ENCODE measurements around the gene NLK.
"Not testable (repeated sequence)": the region's sequence is repeated elsewhere in the genome, so short reads cannot be mapped to it uniquely, and the experiment has no call there.

Gene NLK

DNA sequence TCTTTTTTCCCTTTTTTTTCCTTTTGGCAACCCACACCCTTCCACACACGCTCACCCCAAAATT, at the start of gene NLK:
TSS of gene NLK (plus strand) at position 21 of the 64 bp plus-strand sequence. CDS start 197 bp downstream, outside the sequence.
- FAIRE-seq: no peak

DNA sequence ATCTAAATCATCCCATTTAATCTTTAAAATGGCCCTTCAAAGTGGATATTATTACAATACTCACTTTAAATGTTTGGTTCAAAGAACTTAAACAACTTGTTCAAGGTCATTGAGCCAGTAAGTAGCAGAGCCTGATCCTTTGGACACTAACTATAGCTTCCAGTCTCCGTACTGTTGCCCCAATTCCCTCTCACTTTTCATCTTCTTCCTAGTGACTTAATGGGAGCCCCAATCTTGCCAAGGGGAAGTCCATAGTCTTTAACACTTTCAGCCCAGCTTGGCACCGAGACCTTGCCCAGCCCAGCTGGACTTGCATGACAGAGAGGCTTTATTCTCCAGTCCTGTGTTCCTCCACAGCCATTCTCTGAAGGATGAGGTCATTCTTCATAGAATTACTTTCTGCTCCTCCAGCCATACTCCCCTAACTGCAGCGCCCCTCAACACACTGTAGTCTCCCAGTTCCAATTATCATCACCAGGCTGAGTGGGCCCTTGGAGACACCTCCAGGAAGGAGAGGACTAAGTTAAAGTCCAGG, 49.2 kb upstream of the NLK start:
- FAIRE-seq: no peak

DNA sequence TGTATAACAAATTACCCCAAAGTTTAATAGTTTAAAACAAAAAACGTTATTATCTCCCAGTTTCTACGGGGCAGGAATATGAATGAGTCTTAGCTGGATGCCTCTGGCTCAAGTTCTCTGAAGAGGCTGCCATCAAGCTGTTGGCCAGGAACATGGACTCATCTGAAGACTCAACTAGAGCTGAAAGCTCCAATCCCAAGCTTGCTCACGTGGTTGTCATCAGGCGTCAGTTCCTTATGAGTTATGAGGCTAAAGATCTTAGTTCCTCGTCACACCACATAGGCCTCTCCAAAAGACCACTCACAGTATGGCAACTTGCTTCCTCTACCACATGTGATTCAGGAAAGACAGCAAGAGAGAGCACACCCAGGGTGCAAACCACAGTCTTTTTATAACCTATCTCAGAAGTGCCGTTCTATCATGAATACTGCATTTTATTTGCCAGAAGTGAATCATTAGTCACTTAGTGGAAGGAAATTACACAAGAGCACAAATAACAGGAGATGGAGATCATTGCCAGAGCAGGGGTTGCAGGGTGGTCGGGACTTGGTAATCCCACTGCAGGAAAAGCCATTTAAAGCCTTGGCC, 48.7 kb upstream of the NLK start:
- no peak for FAIRE-seq

DNA sequence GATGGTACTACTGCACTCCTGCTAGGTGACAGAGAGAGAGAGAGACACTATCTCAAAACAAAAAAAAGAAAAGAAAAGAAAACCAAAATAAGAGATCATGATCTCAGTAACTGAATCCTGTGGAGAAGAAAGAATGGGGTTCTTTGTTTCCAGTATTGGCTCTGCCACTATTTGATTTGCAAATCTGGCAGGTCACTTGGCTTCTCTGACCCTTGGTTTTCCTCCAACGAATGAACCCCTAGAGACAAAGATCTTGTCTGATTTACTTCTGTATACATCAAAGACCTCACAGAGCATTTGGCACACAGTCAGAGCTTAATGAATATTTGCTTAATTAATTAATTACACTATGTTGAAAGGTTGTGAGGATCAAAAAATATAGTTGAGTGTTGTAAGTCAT, 47.9 kb upstream of the NLK start:
- no peak for FAIRE-seq

DNA sequence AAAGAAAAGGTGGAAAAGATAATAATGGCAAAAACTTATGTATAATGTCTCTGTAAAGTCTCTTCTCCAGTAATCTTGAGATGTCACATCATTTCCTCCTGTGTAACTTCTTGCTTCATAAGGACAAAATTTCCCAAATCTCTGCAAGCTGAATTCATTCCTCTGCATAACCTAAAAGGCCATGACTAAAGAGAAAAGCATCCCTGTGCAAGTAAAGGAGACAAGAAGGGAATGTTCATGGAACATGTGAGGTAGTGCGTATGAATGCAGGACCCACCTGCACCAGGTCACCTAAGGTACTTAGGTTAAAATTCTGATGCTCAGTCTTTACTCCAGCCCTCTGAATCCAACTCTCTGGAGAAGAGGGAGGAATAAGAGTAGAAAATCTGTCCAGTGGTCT, 46.9 kb upstream of the NLK start:
- FAIRE-seq: no peak

DNA sequence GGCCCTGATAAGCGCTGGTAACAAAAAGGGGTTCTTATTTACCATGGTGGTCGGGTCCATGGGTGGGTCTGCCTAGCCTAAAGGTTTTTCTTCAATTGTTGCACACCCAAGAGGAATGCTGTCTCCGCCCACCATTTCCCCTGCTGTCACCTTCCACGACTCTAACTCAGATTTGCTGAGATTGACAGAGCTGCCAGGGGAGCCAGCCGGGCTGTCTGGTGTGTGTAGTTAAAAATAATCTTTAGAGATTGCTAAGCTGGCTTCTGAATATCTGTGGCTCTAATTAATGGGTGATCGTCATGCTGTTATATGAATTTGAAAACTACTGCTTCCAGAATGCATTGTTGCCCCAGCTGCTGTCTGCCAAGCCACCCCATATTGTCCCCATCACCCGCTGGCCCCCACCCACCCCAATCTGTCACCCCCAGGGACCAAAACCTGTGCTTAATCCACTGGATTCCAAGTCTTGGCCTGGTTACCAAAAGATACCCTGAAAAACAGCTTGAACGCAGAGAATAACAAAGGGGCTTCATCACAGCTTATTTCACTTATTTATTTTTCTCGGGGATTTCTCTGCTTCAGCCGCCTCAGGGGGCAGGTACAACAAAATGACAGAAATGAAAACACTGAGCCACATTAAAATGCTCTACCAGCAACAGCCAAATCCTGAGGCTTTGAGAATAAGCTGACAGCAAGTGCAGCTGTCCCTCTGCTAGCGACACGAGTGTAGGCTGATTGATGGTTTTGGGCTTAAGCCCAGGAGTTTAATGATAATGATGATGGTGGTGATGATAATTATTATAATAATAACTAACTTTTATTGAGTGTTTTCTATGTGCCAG, 46.1 kb upstream of the NLK start:
- no peak for FAIRE-seq

DNA sequence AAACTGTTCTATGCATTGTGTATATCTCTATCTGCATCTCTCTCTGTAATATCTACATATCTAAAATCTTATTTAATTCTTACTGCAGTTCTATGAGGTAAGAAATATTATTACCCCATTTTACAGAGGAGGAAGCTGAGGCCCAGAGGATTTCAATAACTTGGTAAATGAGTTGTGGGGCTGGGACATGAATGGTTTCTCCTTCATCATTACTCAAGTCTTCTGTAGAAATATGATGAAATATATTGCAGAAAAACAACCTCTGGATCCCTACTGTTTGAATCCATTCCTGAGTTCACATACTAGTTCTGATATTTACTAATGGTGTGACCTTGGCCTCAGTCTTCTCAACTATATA, 45.5 kb upstream of the NLK start:
- no peak for FAIRE-seq

DNA sequence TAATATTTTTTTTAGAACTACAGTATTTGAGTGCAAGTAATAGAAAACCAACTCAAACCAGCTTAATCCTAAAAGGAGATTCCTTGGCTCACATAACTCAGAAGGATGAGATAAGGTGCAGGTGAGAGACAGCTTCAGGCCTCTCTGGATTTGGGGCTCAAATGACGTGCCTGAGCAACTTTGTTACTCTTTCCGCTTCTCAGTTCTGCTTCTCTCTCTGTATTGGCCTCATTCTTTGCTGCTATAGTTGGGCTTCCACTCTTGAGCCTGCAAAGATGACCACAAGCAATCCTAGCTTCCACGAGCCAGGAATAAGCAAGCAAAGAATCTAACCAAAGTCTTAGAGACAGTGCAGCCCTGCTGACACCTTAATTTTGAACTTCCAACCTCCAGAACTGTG, 45.0 kb upstream of the NLK start:
- FAIRE-seq: no peak

DNA sequence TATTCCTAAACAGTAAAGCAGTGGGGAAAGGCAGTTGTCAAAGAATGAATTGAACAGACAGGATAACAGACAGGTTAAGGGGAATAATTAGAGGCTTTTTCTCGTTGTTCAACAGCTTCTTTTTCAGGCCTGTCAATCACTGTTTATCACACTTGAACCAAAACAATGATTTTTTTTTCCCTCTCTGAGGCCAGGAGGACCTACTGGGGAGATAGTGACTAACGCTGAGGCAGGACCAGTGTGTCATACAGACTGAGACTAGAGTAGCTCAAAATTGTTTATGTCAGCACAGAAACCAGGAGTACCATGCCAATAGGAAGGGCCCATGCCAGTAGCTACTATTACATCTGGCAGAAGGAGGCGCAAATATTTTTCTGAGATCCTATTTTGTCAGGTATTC, 41.3 kb upstream of the NLK start:
- no peak for FAIRE-seq

DNA sequence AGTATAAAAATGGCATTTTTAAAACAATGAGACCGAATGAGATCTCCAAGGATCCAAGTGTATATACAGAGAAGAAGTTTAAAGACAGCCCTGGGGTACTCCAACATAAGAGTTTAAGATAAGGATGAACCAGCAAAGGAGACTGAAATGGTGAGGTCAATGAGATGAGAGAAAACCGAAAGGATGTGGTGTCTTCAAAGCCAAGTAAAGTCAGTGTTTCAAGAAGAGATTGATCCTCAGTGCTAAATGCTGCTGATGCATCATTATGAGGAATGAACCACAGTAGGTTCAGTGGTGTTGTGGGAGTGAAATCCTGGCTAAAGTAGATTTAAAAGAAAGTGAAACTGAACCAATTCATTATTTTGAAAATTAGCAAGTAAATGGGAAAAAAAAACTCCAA, 38.1 kb upstream of the NLK start:
- FAIRE-seq: no peak

DNA sequence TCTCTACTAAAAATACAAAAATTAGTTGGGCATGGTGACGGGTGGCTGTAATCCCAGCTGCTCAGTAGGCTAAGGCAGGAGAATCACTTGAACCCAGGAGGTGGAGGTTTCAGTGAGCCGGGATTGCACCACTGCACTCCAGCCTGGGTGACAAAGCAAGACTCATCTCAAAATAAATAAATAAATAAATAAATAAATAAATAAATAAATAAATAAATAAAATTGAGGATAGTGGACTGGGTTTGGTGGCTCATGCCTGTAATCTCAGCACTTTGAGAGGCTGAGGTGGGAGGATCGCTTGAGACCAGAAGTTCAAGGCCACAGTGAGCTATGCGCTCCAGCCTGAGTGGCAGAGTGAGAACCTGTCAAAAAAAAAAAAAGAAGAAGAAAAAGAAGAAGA, 34.6 kb upstream of the NLK start:
- not testable (repeated sequence) for FAIRE-seq

DNA sequence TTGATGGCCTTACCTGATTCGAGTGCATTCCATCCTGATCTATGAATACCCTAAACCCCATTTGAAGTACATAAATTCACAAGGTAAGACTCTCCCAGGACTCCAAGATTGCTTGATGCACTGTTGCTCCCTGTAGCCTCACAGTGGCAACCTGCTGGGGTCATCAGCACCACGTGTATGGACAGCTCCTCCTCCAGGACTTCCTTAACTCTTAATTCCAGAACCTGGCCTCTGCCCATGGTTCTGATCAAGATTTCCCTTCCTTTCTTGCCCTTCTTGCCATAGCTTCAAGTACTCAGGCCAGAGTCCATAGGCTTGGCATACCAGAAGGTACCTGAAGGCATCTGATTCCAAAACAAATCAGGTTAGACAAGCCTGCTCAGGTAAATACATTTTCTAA, 34.0 kb upstream of the NLK start:
- no peak for FAIRE-seq

DNA sequence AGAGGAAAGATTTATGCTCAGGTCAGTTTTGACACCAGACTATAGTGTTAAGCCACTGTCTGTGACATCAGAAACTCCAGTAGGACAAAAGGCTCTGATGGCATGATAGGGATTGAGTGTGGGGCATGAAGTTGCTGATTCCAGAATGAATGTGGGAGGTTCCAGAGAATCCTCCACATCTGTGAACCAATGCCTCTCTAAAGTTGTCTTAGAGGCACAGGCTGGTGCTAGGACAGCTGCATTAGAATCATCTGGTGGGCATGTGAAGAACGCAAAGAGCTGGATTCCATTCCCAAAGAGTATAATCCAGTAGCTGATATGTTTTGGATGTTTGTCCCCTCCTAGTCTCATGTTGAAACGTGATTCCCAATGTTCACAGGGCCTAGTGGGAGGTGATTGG, 32.1 kb upstream of the NLK start:
- no peak for FAIRE-seq

DNA sequence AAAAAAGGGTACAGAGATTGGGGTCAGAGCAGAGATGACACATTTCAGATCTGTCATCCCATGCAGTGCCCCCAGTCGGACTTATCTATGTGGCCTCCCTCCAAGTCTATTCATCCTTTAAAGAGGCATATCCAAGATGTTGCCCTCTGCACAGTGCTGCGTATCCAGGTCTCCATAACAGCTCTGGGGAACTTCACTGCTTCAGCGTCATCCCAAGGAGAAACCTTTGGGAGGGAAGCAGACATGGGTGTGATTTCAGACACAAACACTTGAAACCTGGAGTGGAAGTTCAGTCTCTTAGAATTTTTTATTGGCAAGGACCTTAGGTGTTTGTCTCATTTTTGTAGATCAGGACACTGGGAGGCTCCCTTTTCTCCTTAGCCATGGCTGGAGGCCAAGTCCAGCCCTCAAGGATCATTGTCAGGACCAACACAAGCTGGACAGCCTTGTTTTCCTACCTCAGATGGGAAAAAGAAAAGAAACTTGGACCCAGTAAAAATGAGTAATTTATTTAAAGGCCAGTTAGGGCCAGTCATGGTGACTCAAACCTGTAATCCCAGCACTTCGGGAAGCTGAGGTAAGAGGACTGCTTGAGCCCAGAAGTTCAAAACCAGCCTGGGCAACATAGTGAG, 23.9 kb upstream of the NLK start:
- FAIRE-seq: no peak

DNA sequence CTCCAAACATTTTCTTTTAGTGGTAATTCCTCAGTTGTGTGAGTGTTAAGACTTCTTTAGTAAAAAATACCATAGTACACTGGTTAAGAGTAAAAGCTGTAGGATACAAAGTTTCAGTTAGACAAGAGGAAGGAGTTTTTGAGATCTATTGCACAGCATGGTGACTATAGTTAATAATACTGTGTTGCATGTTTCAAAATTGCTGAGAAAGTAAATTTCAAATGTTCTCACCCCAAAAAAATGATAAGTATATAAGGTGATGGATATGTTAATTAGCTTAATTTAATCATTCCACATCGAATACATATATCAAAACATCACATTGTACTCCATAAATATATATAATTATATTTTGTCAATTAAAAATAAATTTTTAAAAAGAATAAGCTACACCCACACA, 22.0 kb upstream of the NLK start:
- no peak for FAIRE-seq

DNA sequence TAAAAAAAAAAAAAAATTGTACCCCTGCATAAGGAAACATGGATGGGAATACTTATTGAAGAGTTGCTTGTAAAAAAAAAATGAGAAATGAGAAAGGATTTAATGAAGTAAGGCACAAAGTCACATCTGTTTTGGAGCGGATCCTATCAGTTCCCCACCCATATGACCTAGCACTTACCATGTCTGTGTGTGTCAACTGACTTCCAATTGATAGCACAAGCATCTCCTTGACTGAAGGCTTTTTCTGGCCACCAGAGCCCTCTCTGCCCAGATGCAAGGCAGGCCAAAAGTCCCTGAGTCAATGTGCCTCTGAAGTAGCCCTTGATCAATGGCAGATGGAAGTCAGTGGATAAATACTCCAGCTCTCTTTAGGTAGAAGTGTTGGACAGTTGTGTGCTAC, 13.4 kb upstream of the NLK start:
- no peak for FAIRE-seq

DNA sequence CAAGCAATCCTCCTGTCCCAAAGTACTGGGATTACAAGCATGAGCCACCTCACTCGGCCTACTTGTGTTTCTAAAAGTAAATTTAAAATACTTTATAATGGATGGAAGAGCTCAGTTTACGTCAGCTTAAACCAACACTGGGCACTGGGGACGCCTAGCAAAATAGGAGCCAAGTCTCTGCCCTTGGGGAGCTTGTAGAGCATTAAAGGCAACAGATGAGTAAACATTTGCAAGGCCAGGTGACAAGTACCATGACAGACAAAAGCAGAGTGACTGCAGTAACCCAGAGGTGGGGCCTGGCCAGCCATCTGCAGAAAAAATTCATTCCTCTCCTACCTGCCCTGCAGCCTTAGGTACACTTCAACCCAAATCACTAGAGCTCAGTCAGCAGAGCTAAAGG, 12.1 kb upstream of the NLK start:
- FAIRE-seq: no peak

DNA sequence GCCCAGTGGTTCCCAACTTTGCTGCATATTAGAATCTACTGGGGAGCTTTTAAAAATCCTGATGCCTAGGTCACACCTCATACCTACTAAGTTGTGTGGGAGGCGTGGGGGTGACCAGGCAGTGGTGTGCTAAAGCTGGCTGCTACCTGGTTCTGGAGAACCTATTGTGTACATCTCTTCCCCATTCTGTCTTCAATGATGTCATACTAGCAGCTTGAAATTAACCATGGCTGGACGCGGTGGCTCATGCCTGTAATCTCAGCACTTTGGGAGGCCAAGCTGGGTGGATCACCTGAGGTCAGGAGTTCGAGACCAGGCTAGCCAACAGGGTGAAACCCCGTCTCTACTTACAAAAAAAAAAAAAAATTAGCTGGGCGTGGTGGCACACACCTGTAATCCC, 11.3 kb upstream of the NLK start:
- FAIRE-seq: no peak

DNA sequence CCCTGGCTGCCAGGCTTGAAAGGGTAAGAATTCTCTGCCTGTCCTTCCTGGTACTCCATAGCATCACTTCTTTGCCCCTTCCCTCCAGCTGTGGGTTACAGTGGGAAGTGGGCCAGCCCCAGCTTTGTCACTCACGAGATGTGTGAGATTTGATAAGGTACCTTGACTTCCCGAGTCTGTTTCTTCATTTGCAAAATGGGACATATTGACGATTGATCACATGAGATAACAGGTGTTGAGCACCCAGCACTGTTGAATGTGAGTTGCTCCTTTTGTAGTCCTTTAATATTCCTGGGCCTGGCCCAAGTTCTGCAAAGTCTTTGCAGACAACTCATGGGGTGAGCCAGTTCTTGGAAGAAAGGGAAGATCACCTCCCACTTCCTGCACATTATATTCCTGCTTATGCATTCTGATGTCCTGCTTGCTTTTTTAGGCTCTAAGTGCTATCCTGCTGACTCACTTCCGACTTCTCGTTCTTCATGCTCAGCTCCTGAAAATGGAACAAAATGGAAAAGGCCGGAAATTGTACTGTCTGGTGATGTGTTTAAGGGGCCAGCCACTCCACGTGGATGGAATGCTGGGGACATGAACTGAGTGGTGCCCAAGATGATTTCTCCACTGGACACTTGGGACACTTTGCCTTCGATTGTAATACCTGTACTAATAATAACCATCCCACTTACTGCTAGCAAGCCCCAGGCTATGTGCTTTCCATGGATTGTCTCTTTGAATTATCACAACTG, 8.3 kb upstream of the NLK start:
- no peak for FAIRE-seq

DNA sequence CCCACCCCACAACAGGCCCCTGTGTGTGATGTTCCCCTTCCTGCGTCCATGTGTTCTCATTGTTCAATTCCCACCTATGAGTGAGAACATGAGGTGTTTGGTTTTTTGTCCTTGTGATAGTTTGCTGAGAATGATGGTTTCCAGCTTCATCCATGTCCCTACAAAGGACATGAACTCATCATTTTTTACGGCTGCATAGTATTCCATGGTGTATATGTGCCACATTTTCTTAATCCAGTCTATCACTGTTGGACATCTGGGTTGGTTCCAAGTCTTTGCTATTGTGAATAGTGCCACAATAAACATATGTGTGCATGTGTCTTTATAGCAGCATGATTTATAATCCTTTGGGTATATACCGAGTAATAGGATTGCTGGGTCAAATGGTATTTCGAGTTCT, 7.0 kb upstream of the NLK start:
- not testable (repeated sequence) for FAIRE-seq

DNA sequence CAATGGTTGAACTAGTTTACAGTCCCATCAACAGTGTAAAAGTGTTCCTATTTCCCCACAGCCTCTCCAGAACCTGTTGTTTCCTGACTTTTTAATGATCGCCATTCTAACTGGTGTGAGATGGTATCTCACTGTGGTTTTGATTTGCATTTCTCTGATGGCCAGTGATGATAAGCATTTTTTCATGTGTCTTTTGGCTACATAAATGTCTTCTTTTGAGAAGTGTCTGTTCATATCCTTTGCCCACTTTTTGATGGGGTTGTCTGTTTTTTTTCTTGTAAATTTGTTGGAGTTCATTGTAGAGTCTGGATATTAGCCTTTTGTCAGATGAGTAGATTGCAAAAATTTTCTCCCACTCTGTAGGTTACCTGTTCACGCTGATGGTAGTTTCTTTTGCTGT, 6.6 kb upstream of the NLK start:
- not testable (repeated sequence) for FAIRE-seq

DNA sequence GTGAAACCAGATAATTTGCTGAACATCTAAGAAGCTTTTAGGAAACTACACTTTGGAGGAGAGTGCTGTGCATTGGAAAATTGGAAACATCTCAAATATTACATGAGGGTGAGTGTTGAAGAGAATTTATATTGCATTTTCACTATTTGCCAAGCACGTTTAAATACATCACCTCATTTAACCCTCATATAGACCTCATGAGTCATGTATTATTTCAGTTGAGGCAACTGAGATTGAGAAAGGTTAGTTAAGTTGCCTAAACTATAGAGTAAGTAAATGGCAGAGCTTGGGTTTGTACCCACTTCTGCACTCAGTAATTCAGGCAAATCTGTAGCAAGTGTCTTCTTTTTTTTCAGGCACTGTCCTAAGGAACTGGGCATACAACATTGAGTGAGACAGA, 3.7 kb upstream of the NLK start:
- FAIRE-seq: no peak

DNA sequence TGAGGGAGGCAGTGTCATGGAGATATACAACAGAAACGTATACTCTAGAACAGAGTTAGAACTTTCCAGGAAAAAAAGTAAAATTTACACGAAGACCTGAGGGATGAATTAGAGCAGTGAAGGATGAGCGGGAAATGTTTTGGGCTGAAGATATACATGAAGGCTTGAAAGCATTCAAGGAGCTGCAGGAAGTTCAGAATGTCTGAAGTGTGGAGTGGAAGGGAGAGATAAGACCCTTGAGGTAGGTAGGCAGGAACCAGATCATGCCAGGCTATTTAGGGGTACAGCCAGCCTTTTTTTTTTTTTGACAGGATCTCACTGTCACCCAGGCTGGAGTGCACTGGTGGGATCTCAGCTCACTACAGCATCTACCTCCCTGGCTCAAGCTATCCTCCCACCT, 3.2 kb upstream of the NLK start:
- no peak for FAIRE-seq

DNA sequence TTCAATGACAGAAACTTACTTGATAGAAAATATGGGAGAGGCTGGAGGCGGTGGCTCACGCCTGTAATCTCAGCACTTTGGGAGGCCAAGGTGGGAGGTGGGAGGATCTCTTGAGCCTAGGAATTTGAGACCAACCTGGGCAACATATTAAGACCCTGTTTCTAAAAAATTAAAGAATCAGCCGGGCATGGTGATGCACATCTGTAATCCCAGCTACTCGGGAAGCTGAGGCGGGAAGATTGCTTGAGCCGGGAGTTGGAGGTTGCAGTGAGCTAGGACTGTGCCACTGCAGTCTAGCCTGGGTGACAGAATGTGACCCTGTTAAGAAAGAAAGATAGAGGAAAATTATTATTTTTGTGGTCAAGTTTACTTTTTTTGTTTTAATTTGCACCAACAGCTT, 2.1 kb upstream of the NLK start:
- FAIRE-seq: no peak

Measured in endometrium (tissue), 2 donors.